Naive B cell (primary cell): Measurements from ENCODE around the gene FUT8. TPM values are rescaled to one million over a fixed set of nuclear protein-coding genes. Genes with fewer than 3 reads are reported as not detected.

Source experiments
- ATAC-seq, 2 donors: fragments of 150-1000 bp; cut with Tn5 transposase; 2 replicates each; pipeline ENCODE4 v1.10.0; 2021; ENCODE audit warnings: low read depth in 2 of 2, mild to moderate bottlenecking in 2 of 2, moderate library complexity in 2 of 2
- DNase-seq: peaks from one replicate; pipeline ENCODE4 v3.0.0; 2022
- H3K27ac Mint-ChIP-seq, 6 donors: one replicate each; pipeline ENCODE4 v1.8.0; 2020 to 2022; ENCODE audit warnings: mild to moderate bottlenecking in 6 of 6, mixed read lengths in 6 of 6, moderate library complexity in 5 of 6, inconsistent platforms in 2 of 6
- H3K27me3 Mint-ChIP-seq, 3 donors: one replicate each; pipeline ENCODE4 v1.8.0; 2021 to 2022; ENCODE audit warnings: mixed read lengths in 3 of 3, mild to moderate bottlenecking in 1 of 3
- H3K36me3 Mint-ChIP-seq, 2 donors: one replicate each; pipeline ENCODE4 v1.8.0; 2020 to 2022; ENCODE audit warnings: mixed read lengths in 2 of 2, inconsistent platforms in 1 of 2, mild to moderate bottlenecking in 1 of 2
- H3K4me1 Mint-ChIP-seq, 3 donors: one replicate each; pipeline ENCODE4 v1.8.0; 2020 to 2022; ENCODE audit warnings: mixed read lengths in 3 of 3, inconsistent platforms in 1 of 3, mild to moderate bottlenecking in 1 of 3, moderate library complexity in 1 of 3
- H3K4me3 Mint-ChIP-seq, 8 donors: one replicate each; pipeline ENCODE4 v1.8.0; 2020 to 2022; ENCODE audit warnings: mild to moderate bottlenecking in 8 of 8, mixed read lengths in 8 of 8, moderate library complexity in 8 of 8, inconsistent platforms in 2 of 8
- H3K9me3 Mint-ChIP-seq, 7 donors: one replicate each; pipeline ENCODE4 v1.8.0; 2020 to 2022; ENCODE audit warnings: mixed read lengths in 7 of 7, mild to moderate bottlenecking in 5 of 7, inconsistent platforms in 2 of 7, moderate library complexity in 1 of 7
- polyA plus RNA-seq, 6 donors: library from polyadenylated mRNA; unstranded; fragments of 300-500 nt; fragmentation: Illumina TruSeq; gene quantifications; one replicate each; pipeline ENCODE4 v1.2.3, GENCODE V29; 2021; ENCODE audit warnings: low read depth in 6 of 6

Gene FUT8
- polyA plus RNA-seq, 6 donors from 2014 or later = 5.7 to 22.8 (median 16.2) TPM

GRCh38 chr14:65565948-65566347 is 153.4 kb downstream of the FUT8 start:
- Mint-ChIP-seq H3K27me3 (no peaks in the 10 kb centered on the region), H3K27ac (no peak overlapping the region), H3K36me3 (peaks cover 15 to 43% of the 10 kb centered on the region in 2 donors), H3K4me3 (no peak overlapping the region), H3K9me3 (peaks cover 0 to 4% (median 0%) of the 10 kb centered on the region in 7 donors), H3K4me1 (peaks cover 11 to 19% (median 19%) of the 10 kb centered on the region in 3 donors)
- no peak for ATAC-seq
- DNase-seq = no peak

GRCh38 chr14:65566820-65567522 is 154.4 kb downstream of the FUT8 start:
- no peak for ATAC-seq

GRCh38 chr14:65574611-65575010 is 162.1 kb downstream of the FUT8 start:
- Mint-ChIP-seq H3K27ac (no peak overlapping the region), H3K36me3 (peaks cover 11 to 17% of the 10 kb centered on the region in 2 donors), H3K9me3 (peaks cover 0 to 4% (median 0%) of the 10 kb centered on the region in 7 donors), H3K27me3 (no peaks in the 10 kb centered on the region), H3K4me1 (peaks cover 13 to 25% (median 17%) of the 10 kb centered on the region in 3 donors), H3K4me3 (no peak overlapping the region)
- ATAC-seq (no peak), DNase-seq (no peak)

More at GRCh38 chr14:65566820-65567522, 154.4 kb downstream of the FUT8 start:
- no peak overlapping the region for H3K4me3 Mint-ChIP-seq
- DNase-seq = no peak
- peaks cover 15 to 47% of the 10 kb centered on the region in 2 donors for H3K36me3 Mint-ChIP-seq
- peaks cover 0 to 4% (median 0%) of the 10 kb centered on the region in 7 donors for H3K9me3 Mint-ChIP-seq
- no peaks in the 10 kb centered on the region for H3K27me3 Mint-ChIP-seq
- H3K27ac Mint-ChIP-seq = peak overlapping the region in 3 of 6 donors; percentile 8 to 38 (median 13)
- H3K4me1 Mint-ChIP-seq = peaks cover 11 to 19% (median 19%) of the 10 kb centered on the region in 3 donors

GRCh38 chr14:65575389-65575788 is 162.9 kb downstream of the FUT8 start:
- peaks cover 9 to 17% of the 10 kb centered on the region in 2 donors for H3K36me3 Mint-ChIP-seq
- ATAC-seq (no peak), DNase-seq (no peak)
- H3K9me3 Mint-ChIP-seq = peaks cover 0 to 4% (median 0%) of the 10 kb centered on the region in 7 donors
- peaks cover 13 to 19% (median 17%) of the 10 kb centered on the region in 3 donors for H3K4me1 Mint-ChIP-seq
- H3K4me3 Mint-ChIP-seq = peak overlapping the region in 2 of 8 donors; percentile 30 to 36
- H3K27me3 Mint-ChIP-seq = no peaks in the 10 kb centered on the region
- H3K27ac Mint-ChIP-seq = peak overlapping the region in 2 of 6 donors; percentile 62 to 95

GRCh38 chr14:65580973-65581372 is 168.4 kb downstream of the FUT8 start:
- Mint-ChIP-seq H3K27ac (no peak overlapping the region), H3K4me1 (peaks cover under 1 to 5% (median 1%) of the 10 kb centered on the region in 3 donors), H3K9me3 (no peaks in the 10 kb centered on the region), H3K27me3 (no peaks in the 10 kb centered on the region), H3K36me3 (peaks cover 0 to 4% of the 10 kb centered on the region in 2 donors), H3K4me3 (no peak overlapping the region)
- no peak for ATAC-seq
- no peak for DNase-seq

- ATAC-seq (no peak), DNase-seq (no peak)
- peaks cover 0 to 5% (median 0%) of the 10 kb centered on the region in 3 donors for H3K4me1 Mint-ChIP-seq
- H3K9me3 Mint-ChIP-seq = no peaks in the 10 kb centered on the region
- H3K27ac Mint-ChIP-seq = no peak overlapping the region
- peaks cover 0 to under 1% of the 10 kb centered on the region in 2 donors for H3K36me3 Mint-ChIP-seq
- no peaks in the 10 kb centered on the region for H3K27me3 Mint-ChIP-seq
- H3K4me3 Mint-ChIP-seq = no peak overlapping the region
Measured at GRCh38 chr14:65581378-65581777, 168.8 kb downstream of the FUT8 start.

GRCh38 chr14:65581799-65582198 is 169.3 kb downstream of the FUT8 start:
- no peak overlapping the region for H3K4me3 Mint-ChIP-seq
- DNase-seq (no peak), ATAC-seq (no peak)
- H3K27me3 Mint-ChIP-seq = no peaks in the 10 kb centered on the region
- no peak overlapping the region for H3K27ac Mint-ChIP-seq
- H3K9me3 Mint-ChIP-seq = no peaks in the 10 kb centered on the region
- H3K36me3 Mint-ChIP-seq = no peaks in the 10 kb centered on the region
- peaks cover 0 to 5% (median 0%) of the 10 kb centered on the region in 3 donors for H3K4me1 Mint-ChIP-seq

GRCh38 chr14:65585216-65585615 is 172.7 kb downstream of the FUT8 start:
- ATAC-seq (no peak), DNase-seq (no peak)
- no peak overlapping the region for H3K4me3 Mint-ChIP-seq
- H3K4me1 Mint-ChIP-seq = peaks cover 0 to 13% (median 5%) of the 10 kb centered on the region in 3 donors
- H3K27ac Mint-ChIP-seq = no peak overlapping the region
- no peaks in the 10 kb centered on the region for H3K36me3 Mint-ChIP-seq
- H3K9me3 Mint-ChIP-seq = no peaks in the 10 kb centered on the region
- H3K27me3 Mint-ChIP-seq = no peaks in the 10 kb centered on the region

- peak overlapping the region in 2 of 6 donors; percentile 3 to 13 for H3K27ac Mint-ChIP-seq
- H3K4me3 Mint-ChIP-seq = no peak overlapping the region
- ATAC-seq = no peak
Measured at GRCh38 chr14:65588426-65589140, 176.1 kb downstream of the FUT8 start.

GRCh38 chr14:65594153-65594881 is 181.8 kb downstream of the FUT8 start:
- no peak for ATAC-seq
- Mint-ChIP-seq H3K27me3 (no peaks in the 10 kb centered on the region), H3K9me3 (peaks cover 0 to 10% (median 2%) of the 10 kb centered on the region in 7 donors), H3K4me3 (no peak overlapping the region), H3K36me3 (peaks cover 0 to 7% of the 10 kb centered on the region in 2 donors), H3K27ac (peak overlapping the region in 2 of 6 donors; percentile 42 to 51), H3K4me1 (no peaks in the 10 kb centered on the region)
- DNase-seq = no peak

More at GRCh38 chr14:65588426-65589140, 176.1 kb downstream of the FUT8 start:
- no peaks in the 10 kb centered on the region for H3K27me3 Mint-ChIP-seq
- DNase-seq = no peak
- peaks cover 0 to 8% (median 5%) of the 10 kb centered on the region in 3 donors for H3K4me1 Mint-ChIP-seq
- no peaks in the 10 kb centered on the region for H3K9me3 Mint-ChIP-seq
- no peaks in the 10 kb centered on the region for H3K36me3 Mint-ChIP-seq

- Mint-ChIP-seq H3K36me3 (peaks cover 0 to 7% of the 10 kb centered on the region in 2 donors), H3K4me3 (no peak overlapping the region), H3K27ac (peak overlapping the region in 2 of 6 donors; percentile 42 to 51), H3K9me3 (peaks cover 0 to 10% (median 2%) of the 10 kb centered on the region in 7 donors), H3K4me1 (no peaks in the 10 kb centered on the region), H3K27me3 (no peaks in the 10 kb centered on the region)
- DNase-seq (no peak), ATAC-seq (no peak)
Measured at GRCh38 chr14:65594882-65595237, 182.3 kb downstream of the FUT8 start.

- DNase-seq = no peak
- Mint-ChIP-seq H3K36me3 (peaks cover 0 to 4% of the 10 kb centered on the region in 2 donors), H3K4me3 (no peak overlapping the region), H3K27ac (no peak overlapping the region), H3K4me1 (peaks cover 0 to 5% (median 4%) of the 10 kb centered on the region in 3 donors), H3K27me3 (no peaks in the 10 kb centered on the region), H3K9me3 (peaks cover 0 to 8% (median under 1%) of the 10 kb centered on the region in 7 donors)
- no peak for ATAC-seq
Measured at GRCh38 chr14:65599375-65599774, 186.8 kb downstream of the FUT8 start.

- no peaks in the 10 kb centered on the region for H3K27me3 Mint-ChIP-seq
- no peaks in the 10 kb centered on the region for H3K9me3 Mint-ChIP-seq
- no peak overlapping the region for H3K27ac Mint-ChIP-seq
- H3K4me1 Mint-ChIP-seq = peaks cover 4 to 12% (median 9%) of the 10 kb centered on the region in 3 donors
- ATAC-seq = no peak
- no peaks in the 10 kb centered on the region for H3K36me3 Mint-ChIP-seq
- DNase-seq = no peak
- H3K4me3 Mint-ChIP-seq = no peak overlapping the region
Measured at GRCh38 chr14:65600742-65601141, 188.2 kb downstream of the FUT8 start.
